ENCODE results near the gene PRR13. TPM values are rescaled to one million over a fixed set of nuclear protein-coding genes. Genes with fewer than 3 reads are reported as not detected.

Gene PRR13
- 303 to 418 TPM (median 388 TPM) in 5 replicates for total RNA-seq (2022; extraction: Qiagen RNA extraction; ENCODE audit: low read depth)

GRCh38 chr12:53441040-53441833, at the start of gene PRR13:
Gene PRR13, plus strand, starts transcription at chr12:53441734. Its CDS starts 981 bp downstream, at chr12:53442715.

GRCh38 chr12:53423597-53423996, 17.9 kb upstream of the PRR13 start, which contains the start of gene AMHR2:
Gene AMHR2, plus strand, starts transcription at chr12:53423855. Its CDS starts 80 bp downstream, at chr12:53423935.

GRCh38 chr12:53451661-53452158, 10.2 kb downstream of the PRR13 start, which contains the start of gene PCBP2:
Gene PCBP2, plus strand, starts transcription at chr12:53452102. Its CDS starts 2,699 bp downstream, at chr12:53454801.

Other genes starting within 250 kb of the PRR13 start
- 0.29 to 0.56 TPM (median 0.45 TPM) in 5 replicates for gene ITGB7, start 234.5 kb upstream of the PRR13 start, total RNA-seq (2022; extraction: Qiagen RNA extraction; ENCODE audit: low read depth)
- 25.8 to 32.8 TPM (median 30.4 TPM) in 5 replicates for gene RARG, start 209.5 kb upstream of the PRR13 start, total RNA-seq (2022; extraction: Qiagen RNA extraction; ENCODE audit: low read depth)
- gene ESPL1, start 173.4 kb upstream of the PRR13 start, total RNA-seq (2022; extraction: Qiagen RNA extraction; ENCODE audit: low read depth): 18.7 to 21.3 TPM (median 19.6 TPM) in 5 replicates
- gene PFDN5, start 146.2 kb upstream of the PRR13 start, total RNA-seq (2022; extraction: Qiagen RNA extraction; ENCODE audit: low read depth): 469 to 566 TPM (median 535 TPM) in 5 replicates
- gene MYG1, start 142.0 kb upstream of the PRR13 start, total RNA-seq (2022; extraction: Qiagen RNA extraction; ENCODE audit: low read depth): 75.0 to 112 TPM (median 95.8 TPM) in 5 replicates
- 77.3 to 86.9 TPM (median 80.2 TPM) in 5 replicates for gene AAAS, start 120.1 kb upstream of the PRR13 start, total RNA-seq (2022; extraction: Qiagen RNA extraction; ENCODE audit: low read depth)
- 0.02 to 0.06 TPM in 2 of 5 replicates, not detected in the others for gene SP7, start 105.4 kb upstream of the PRR13 start, total RNA-seq (2022; extraction: Qiagen RNA extraction; ENCODE audit: low read depth)
- 18.8 to 25.1 TPM (median 24.2 TPM) in 5 replicates for gene SP1, start 61.6 kb upstream of the PRR13 start, total RNA-seq (2022; extraction: Qiagen RNA extraction; ENCODE audit: low read depth)
- gene AMHR2, start 17.9 kb upstream of the PRR13 start, total RNA-seq (2022; extraction: Qiagen RNA extraction; ENCODE audit: low read depth): 1.1 to 2.7 TPM (median 1.8 TPM) in 5 replicates
- gene PCBP2, start 10.4 kb downstream of the PRR13 start, total RNA-seq (2022; extraction: Qiagen RNA extraction; ENCODE audit: low read depth): 640 to 686 TPM (median 662 TPM) in 5 replicates
- 13.0 to 16.5 TPM (median 14.7 TPM) in 5 replicates for gene MAP3K12, start 57.7 kb downstream of the PRR13 start, total RNA-seq (2022; extraction: Qiagen RNA extraction; ENCODE audit: low read depth)
- gene TARBP2, start 59.5 kb downstream of the PRR13 start, total RNA-seq (2022; extraction: Qiagen RNA extraction; ENCODE audit: low read depth): 47.6 to 65.0 TPM (median 60.5 TPM) in 5 replicates
- gene NPFF, start 65.8 kb downstream of the PRR13 start, total RNA-seq (2022; extraction: Qiagen RNA extraction; ENCODE audit: low read depth): not detected in 5 replicates
- 17.9 to 18.8 TPM (median 18.4 TPM) in 5 replicates for gene ATF7, start 184.6 kb downstream of the PRR13 start, total RNA-seq (2022; extraction: Qiagen RNA extraction; ENCODE audit: low read depth)
- gene ATP5MC2, start 234.3 kb downstream of the PRR13 start, total RNA-seq (2022; extraction: Qiagen RNA extraction; ENCODE audit: low read depth): 570 to 734 TPM (median 654 TPM) in 5 replicates

All from A549 treated with CpdA at 1 μM for 4 hours (cell line).